Subcutaneous adipose tissue (tissue), 4 donors: ENCODE data around the gene CC2D1B. TPM values are rescaled to one million over a fixed set of nuclear protein-coding genes. Genes with fewer than 3 reads are reported as not detected.

Experiments used
- total RNA-seq, 4 donors: library from RNA; depleted of rRNA; stranded (reverse); fragments of >200 nt; gene quantifications; one replicate each; pipeline ENCODE4 v1.1.0, GENCODE V29; 2016
- TF ChIP-seq, protein P1 (sequence below): fragments of 450-650 bp; IDR thresholded peaks from one replicate; pipeline ENCODE4 v1.5.1; 2016; ENCODE audit warnings: low read depth, mild to moderate bottlenecking, control low read depth, antibody characterized with exemption, moderate library complexity

Gene CC2D1B
- total RNA-seq, 4 donors from 2014 or later: 20.4 to 54.3 (median 27.9) TPM

DNA sequence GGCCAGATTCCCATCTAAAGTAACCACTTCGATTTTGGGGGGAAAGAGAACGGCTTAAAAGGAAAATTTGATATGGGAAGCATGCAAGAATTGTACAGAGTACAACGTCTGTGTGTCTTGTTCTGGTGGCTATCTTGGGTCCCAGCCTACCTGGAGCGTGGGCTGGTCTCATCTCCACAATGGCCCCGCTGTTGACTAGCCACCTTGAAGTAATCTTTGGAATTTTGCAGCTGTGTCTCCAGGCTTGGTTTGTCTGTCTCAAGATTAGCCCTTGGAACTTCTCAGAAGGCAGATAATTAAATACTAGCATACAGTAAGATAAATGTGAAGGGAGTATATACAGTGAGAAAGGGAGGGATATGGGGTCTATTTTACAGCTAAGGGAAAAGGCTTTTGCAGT is 1.3 kb upstream of the CC2D1B start:
- TF ChIP-seq, protein P1, sequence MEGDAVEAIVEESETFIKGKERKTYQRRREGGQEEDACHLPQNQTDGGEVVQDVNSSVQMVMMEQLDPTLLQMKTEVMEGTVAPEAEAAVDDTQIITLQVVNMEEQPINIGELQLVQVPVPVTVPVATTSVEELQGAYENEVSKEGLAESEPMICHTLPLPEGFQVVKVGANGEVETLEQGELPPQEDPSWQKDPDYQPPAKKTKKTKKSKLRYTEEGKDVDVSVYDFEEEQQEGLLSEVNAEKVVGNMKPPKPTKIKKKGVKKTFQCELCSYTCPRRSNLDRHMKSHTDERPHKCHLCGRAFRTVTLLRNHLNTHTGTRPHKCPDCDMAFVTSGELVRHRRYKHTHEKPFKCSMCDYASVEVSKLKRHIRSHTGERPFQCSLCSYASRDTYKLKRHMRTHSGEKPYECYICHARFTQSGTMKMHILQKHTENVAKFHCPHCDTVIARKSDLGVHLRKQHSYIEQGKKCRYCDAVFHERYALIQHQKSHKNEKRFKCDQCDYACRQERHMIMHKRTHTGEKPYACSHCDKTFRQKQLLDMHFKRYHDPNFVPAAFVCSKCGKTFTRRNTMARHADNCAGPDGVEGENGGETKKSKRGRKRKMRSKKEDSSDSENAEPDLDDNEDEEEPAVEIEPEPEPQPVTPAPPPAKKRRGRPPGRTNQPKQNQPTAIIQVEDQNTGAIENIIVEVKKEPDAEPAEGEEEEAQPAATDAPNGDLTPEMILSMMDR: no peak

DNA sequence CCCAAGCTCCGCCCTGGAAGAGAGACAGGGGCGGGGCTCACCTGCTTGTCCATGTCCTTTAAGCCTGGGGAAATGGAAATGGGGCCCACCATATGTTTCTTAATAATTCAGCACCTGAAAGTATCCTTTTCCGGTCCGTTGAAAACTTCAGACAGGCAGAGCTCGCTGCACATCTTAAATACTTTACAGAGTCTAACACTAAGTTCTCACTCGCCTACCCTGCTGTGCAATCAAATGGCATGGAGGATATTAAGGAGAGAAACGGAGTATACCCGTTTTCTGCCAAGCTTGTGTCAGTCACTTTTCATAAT is 467 bp upstream of the CC2D1B start:
- TF ChIP-seq, protein P1: no peak

DNA sequence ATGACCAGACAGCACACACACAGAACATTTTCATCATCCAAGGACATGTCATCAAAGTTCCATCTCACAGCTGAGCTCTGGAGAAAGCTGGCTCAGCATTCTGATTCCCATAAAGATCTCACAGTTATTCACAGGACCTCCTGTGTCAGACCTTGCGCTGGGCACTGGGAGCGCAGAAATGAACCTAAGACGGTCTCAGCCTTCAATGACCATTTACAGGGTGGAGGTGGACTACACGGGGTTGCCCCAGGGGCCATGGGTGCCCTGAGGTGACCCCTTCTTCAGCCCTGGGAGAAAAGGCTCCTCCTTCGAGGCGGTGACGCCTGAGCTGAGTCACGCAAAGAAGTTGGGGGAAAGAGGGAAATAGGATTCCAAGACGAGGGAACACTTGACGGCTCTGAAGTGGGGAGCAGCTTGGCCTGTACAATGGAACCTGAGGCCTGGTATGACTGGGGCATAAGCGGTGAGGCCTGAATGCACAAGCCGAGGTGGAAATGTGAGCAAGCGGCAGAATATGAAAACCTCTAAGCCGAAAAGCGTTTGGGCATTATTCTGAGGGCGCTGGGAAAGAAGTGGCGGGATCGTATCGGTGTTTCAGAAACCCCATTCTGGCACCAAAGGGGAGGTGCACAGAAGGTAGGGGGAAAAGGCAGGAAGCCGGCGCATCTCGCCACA is 797 bp downstream of the CC2D1B start:
- TF ChIP-seq, protein P1: no peak

DNA sequence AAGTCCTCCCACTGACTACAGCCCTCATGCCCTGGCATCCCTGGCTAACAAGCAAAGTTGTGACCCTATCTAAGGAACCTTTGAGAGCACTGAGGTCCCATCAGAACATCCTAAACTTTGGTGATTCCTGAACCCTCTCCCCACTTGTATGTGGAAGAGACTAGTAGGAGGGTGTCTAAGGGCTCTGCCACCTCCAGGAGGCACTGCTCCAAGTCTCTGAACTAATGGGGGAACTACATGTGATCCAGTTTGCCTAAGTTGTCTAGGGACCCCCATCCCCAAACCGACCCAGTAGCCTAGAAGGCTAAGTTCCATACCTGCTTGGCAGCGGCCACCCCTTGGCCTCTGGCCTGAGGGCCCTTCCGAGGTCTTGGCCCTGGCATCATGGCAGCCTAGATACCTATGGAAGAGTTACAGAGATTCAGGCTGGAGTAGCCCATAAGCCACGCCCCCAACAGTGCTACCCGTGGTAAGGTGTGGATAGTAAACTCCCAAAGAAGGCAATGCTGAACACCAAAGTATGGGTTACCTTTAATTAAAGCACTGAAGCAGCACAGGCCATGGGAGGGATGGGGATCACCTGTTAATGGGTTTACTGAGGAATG is 1.7 kb downstream of the CC2D1B start:
- TF ChIP-seq, protein P1: no peak

DNA sequence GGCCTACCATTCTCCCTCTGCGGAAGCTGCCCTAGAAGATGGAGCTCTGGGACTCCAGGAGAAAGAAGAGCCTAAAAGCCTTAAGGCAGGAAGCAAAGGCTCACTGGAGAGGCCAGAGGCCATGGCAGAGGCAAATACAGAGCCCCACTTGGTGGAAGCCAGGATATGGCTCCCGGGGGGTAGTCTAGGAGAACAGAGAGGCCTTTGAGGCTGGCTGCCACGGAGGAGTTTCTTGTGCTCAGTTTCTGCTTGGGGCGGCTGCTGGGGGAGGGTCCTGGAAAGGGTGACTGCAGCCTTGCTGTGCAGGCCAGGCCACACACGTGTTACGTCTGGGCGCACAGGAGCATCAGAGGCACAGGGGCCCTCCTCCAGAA is 5.4 kb downstream of the CC2D1B start:
- TF ChIP-seq, protein P1: no peak

DNA sequence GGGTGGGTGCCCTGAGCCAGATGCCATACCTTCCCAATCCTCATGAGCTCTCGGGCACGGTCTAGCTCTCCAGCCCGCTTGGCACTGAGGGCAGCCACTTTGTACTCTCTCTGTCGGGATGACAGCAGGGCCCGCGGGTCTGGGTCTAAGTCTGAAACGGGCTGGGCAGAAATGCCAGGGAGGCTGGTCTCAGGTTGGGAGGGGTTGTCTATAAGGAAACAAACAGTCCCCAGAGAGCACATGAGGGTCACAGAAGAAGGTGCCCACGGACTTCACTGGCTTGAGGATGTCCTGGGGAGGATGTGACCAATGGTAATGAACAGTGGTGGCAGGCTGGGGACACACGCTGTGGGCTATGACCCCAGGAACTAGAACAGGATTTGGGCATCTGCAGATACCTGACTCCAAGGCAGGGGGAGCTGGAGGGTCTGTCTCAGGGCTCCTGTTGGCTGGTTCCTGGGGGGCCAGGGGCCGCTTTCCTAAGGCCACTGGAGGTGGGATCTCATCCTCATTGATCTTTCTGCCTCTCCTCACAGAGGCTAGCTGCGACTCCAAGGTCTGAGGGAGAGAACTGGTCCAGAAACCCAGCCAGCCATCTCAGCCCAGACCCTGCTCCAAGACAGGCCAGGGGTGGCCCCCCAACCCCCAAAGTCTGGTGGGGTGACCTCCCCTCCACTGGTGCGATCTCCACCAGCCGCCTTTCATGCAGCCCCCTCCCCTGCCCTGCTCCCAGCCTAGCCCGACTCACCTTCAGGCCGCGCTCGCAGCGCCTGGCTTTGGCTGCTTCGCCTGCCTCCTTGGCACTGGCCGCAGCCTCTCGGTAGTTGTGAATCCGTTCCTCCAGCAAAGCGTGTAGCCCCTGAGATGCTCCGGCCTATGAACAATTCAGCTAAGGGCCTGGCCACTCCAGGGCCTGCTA is 6.1 kb downstream of the CC2D1B start:
- TF ChIP-seq, protein P1: no peak

DNA sequence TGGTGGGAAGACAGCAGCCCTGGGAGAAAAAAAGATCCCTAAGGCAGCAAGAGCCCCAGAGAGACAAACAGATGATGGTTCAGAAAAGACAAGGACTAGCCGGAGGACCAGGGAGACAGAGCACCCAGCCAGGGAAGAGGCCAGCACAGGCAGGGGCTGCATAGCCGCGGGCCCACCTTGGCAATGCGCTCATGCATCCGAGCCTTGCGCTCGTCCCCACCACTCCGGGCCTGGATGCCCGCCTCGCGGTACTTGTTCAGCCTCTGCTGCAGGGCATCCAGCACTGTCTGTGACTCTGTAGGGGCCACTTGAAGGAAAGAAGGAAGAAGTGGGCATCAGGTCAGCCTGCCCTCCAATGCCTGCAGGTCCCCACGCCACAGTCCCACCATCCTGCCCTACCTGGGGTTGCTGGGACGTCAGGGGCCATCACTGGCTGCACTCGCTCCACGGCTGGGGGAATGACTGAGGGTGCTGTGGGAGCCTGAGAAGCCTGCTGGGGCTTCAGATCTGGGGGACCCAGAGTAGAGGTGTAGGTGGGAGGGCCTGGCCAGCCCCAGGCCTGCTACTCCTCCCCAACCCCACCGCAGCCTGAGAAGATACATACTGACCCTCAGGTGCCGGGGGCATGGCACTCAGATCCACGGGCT is 7.0 kb downstream of the CC2D1B start:
- TF ChIP-seq, protein P1: no peak
